Psoas muscle (tissue), 8 donors: ENCODE data around the gene ZNF804B. TPM values are rescaled to one million over a fixed set of nuclear protein-coding genes. Genes with fewer than 3 reads are reported as not detected.

Experiments
- ATAC-seq, 4 donors: fragments of 200-7000 bp; cut with Tn5 transposase; one replicate each; pipeline ENCODE4 v1.9.1; 2020; ENCODE audit warnings: moderate library complexity in 3 of 4, mild to moderate bottlenecking in 2 of 4
- DNase-seq, 2 donors: peaks; one replicate each; pipeline ENCODE4 v3.0.0-alpha.2; 2020
- H3K27ac ChIP-seq: fragments of 200-600 bp; one replicate; pipeline ENCODE4 v1.8.0; 2022
- H3K27me3 ChIP-seq, 3 donors: fragments of 200-600 bp in 1 of 3; one replicate each; pipeline versions ENCODE4 v1.6.1 to v1.8.0; 2013 to 2022; ENCODE audit warnings: low read length in 2 of 3, mild to moderate bottlenecking in 2 of 3, moderate library complexity in 1 of 3; ENCODE audit not compliant: insufficient read depth in 3 of 3
- H3K36me3 ChIP-seq, 2 donors: fragments of 200-600 bp in 1 of 2; one replicate each; pipeline versions ENCODE4 v1.6.1 to v1.8.0; 2013 to 2022; ENCODE audit warnings: low read depth in 1 of 2, mild to moderate bottlenecking in 1 of 2, moderate library complexity in 1 of 2; ENCODE audit not compliant: insufficient read depth in 1 of 2
- H3K4me1 ChIP-seq: fragments of 200-600 bp; one replicate; pipeline ENCODE4 v1.8.0; 2022
- H3K4me3 ChIP-seq: fragments of 200-600 bp; one replicate; pipeline ENCODE4 v1.8.0; 2022; ENCODE audit warnings: mild to moderate bottlenecking
- H3K9me3 ChIP-seq: fragments of 200-600 bp; one replicate; pipeline ENCODE4 v1.8.0; 2022
- CTCF ChIP-seq: fragments of 200-600 bp; IDR thresholded peaks from one replicate; pipeline ENCODE4 v1.8.0; 2022; ENCODE audit warnings: antibody characterized with exemption
- WGBS, 3 donors: extraction: QIAGEN DNeasy Blood & Tissue Kit; methylation state at CpG; one replicate each; pipeline versions ENCODE4 v1.1.6 to v1.1.7; 2013; 5-methylcytosine and 5-hydroxymethylcytosine counted together
- intact Hi-C, 2 donors: fragments of 100-400 bp; cut with DNase I; formaldehyde crosslinking; loops; one replicate each; pipeline versions ENCODE4 v1.11.0 to v1.14.2; 2022
- polyA plus RNA-seq, 3 donors: library from polyadenylated mRNA; stranded (reverse); fragments of 200-250 nt; gene quantifications; one replicate each; pipeline ENCODE4 v1.2.3, GENCODE V29; 2013
- total RNA-seq, 4 donors: library from RNA; stranded (reverse); fragmentation: NEBNext Ultra II Directional in 2 of 4; extraction: Animal tissue kit (Norgen Biotek cat#: 25700) in 2 of 4; gene quantifications; one replicate each; pipeline versions ENCODE4 v1.2.1 to v1.2.4, GENCODE V29; 2021 to 2023
- donor health status: healthy with polysubstance abuse.
- donor health status: DM: no; HTN: no; CAD: no; lungs with moderate emphysema.
- donor health status: Bipolar disorder and iron deficiency.
- donor health status: healthy.
- donor health status: DM: yes; HTN: yes; CAD: no.
- donor health status: DM: no; HTN: no; CAD: no.
- donor health status: DM: no; HTN: no; CAD: no.
- donor health status: DM: yes; HTN: yes; CAD: no.

ZNF804B gene
- total and polyA plus RNA-seq, 7 donors = not detected

- 56 to 66% (median 65%) methylated on average over 4 of the region's 4 CpGs for WGBS, 3 donors
- no peak for TF ChIP-seq CTCF
- Histone ChIP-seq H3K36me3 (no peaks in the 10 kb centered on the region), H3K4me3 (no peak overlapping the region), H3K27ac (no peak overlapping the region), H3K27me3 (no peaks in the 10 kb centered on the region), H3K4me1 (no peaks in the 10 kb centered on the region), H3K9me3 (no peaks in the 10 kb centered on the region)
- DNase-seq (no peak), ATAC-seq (no peak)
- intact Hi-C loops = no loop called here
Observed at GRCh38 chr7:88965371-88965770, 205.9 kb downstream of the ZNF804B start.

GRCh38 chr7:88967432-88967831 lies 207.9 kb downstream of the ZNF804B start:
- 50 to 54% (median 54%) methylated on average over 4 of the region's 4 CpGs for WGBS, 3 donors
- TF ChIP-seq CTCF = no peak
- Histone ChIP-seq H3K4me1 (no peaks in the 10 kb centered on the region), H3K4me3 (no peak overlapping the region), H3K36me3 (no peaks in the 10 kb centered on the region), H3K27me3 (no peaks in the 10 kb centered on the region), H3K9me3 (no peaks in the 10 kb centered on the region), H3K27ac (no peak overlapping the region)
- DNase-seq = no peak
- intact Hi-C loops = no loop called here
- ATAC-seq = no peak

- ATAC-seq = no peak
- no peak for DNase-seq
- no peaks in the 10 kb centered on the region for H3K27me3 ChIP-seq
- 88 to 92% (median 90%) methylated on average over 1 of the region's 1 CpG for WGBS, 3 donors
- intact Hi-C loops = no loop called here
- no peaks in the 10 kb centered on the region for H3K9me3 ChIP-seq
- no peaks in the 10 kb centered on the region for H3K4me1 ChIP-seq
- no peak for TF ChIP-seq CTCF
- no peaks in the 10 kb centered on the region for H3K36me3 ChIP-seq
- no peak overlapping the region for H3K4me3 ChIP-seq
- no peak overlapping the region for H3K27ac ChIP-seq
Observed at GRCh38 chr7:88969167-88969566, 209.7 kb downstream of the ZNF804B start.

- TF ChIP-seq CTCF = no peak
- no peaks in the 10 kb centered on the region for H3K4me1 ChIP-seq
- WGBS, 3 donors = 56 to 70% (median 65%) methylated on average over 5 of the region's 5 CpGs
- H3K4me3 ChIP-seq = no peak overlapping the region
- H3K36me3 ChIP-seq = no peaks in the 10 kb centered on the region
- no peaks in the 10 kb centered on the region for H3K27me3 ChIP-seq
- H3K9me3 ChIP-seq = no peaks in the 10 kb centered on the region
- ATAC-seq = no peak
- DNase-seq = no peak
- H3K27ac ChIP-seq = no peak overlapping the region
- intact Hi-C loops = no loop called here
Observed at GRCh38 chr7:88985295-88985694, 225.8 kb downstream of the ZNF804B start.

GRCh38 chr7:89001306-89001705 lies 241.8 kb downstream of the ZNF804B start:
- H3K27me3 ChIP-seq = no peaks in the 10 kb centered on the region
- H3K9me3 ChIP-seq = no peaks in the 10 kb centered on the region
- H3K36me3 ChIP-seq = no peaks in the 10 kb centered on the region
- no peak overlapping the region for H3K4me3 ChIP-seq
- H3K4me1 ChIP-seq = no peaks in the 10 kb centered on the region
- TF ChIP-seq CTCF = no peak
- intact Hi-C loops = loop anchor here in 1 of 2 donors (2.0 kb wide), 1 partner anchor 63 kb away; no protein-coding TSS in a partner anchor
- H3K27ac ChIP-seq = no peak overlapping the region
- no peak for ATAC-seq
- 64 to 85% (median 79%) methylated on average over 1 of the region's 1 CpG for WGBS, 3 donors
- no peak for DNase-seq
